Lower leg skin (tissue), 3 donors: ENCODE data around the gene SAMD9.

Source experiments
- CTCF ChIP-seq, 3 donors: fragments of 450-650 bp; IDR thresholded peaks; one replicate each; pipeline ENCODE4 v1.5.1; 2016; ENCODE audit warnings: antibody characterized with exemption in 3 of 3, mild to moderate bottlenecking in 3 of 3, moderate library complexity in 2 of 3
- POLR2A ChIP-seq, 2 donors: fragments of 450-650 bp; IDR thresholded peaks; one replicate each; pipeline ENCODE4 v1.6.1; 2016 to 2017; ENCODE audit warnings: antibody characterized with exemption in 2 of 2, mild to moderate bottlenecking in 1 of 2, moderate library complexity in 1 of 2

GRCh38 chr7:93145354-93145753 is 27.6 kb upstream of the SAMD9 start:
- no peak for TF ChIP-seq CTCF (IDR thresholded peaks at IDR 0.05)
- no peak for TF ChIP-seq POLR2A (IDR thresholded peaks at IDR 0.05)
